NCI-H2171 treated with DMSO at 0.1 percent for 48 hours (cell line): ENCODE results near the gene MLXIPL.
"Not testable (repeated sequence)": the region's sequence is repeated elsewhere in the genome, so short reads cannot be mapped to it uniquely, and the experiment has no call there.

Source experiments
- DNase-seq: peaks from one replicate; lab custom pipeline; 2025; lab: John Stamatoyannopoulos, UW

The MLXIPL gene

GRCh38 chr7:73581006-73581405 is 43.3 kb downstream of the MLXIPL start:
- DNase-seq = not testable (repeated sequence)

GRCh38 chr7:73578342-73579128 is 45.8 kb downstream of the MLXIPL start, which contains the start of gene TBL2:
Gene TBL2 (minus strand): TSS chr7:73578579. CDS start chr7:73578549, 30 bp downstream.
- peak; percentile 99 for DNase-seq

GRCh38 chr7:73577627-73578341 is 46.5 kb downstream of the MLXIPL start:
- no peak for DNase-seq

GRCh38 chr7:73573791-73574190 is 50.5 kb downstream of the MLXIPL start:
- DNase-seq = no peak

GRCh38 chr7:73573276-73573675 is 51.0 kb downstream of the MLXIPL start:
- no peak for DNase-seq

GRCh38 chr7:73572767-73573186 is 51.5 kb downstream of the MLXIPL start:
- no peak for DNase-seq

GRCh38 chr7:73570977-73571376 is 53.3 kb downstream of the MLXIPL start:
- DNase-seq = no peak

- DNase-seq = no peak
Observed at GRCh38 chr7:73570521-73570920, 53.8 kb downstream of the MLXIPL start.

- DNase-seq = no peak
Observed at GRCh38 chr7:73569042-73569608, 55.2 kb downstream of the MLXIPL start.

- no peak for DNase-seq
Observed at GRCh38 chr7:73567846-73568685, 56.3 kb downstream of the MLXIPL start.

GRCh38 chr7:73567140-73567539 is 57.2 kb downstream of the MLXIPL start:
- no peak for DNase-seq

GRCh38 chr7:73566431-73566830 is 57.9 kb downstream of the MLXIPL start:
- DNase-seq = not testable (repeated sequence)

- no peak for DNase-seq
Observed at GRCh38 chr7:73565675-73566340, 58.5 kb downstream of the MLXIPL start.

GRCh38 chr7:73560109-73560835 is 64.0 kb downstream of the MLXIPL start:
- peak; percentile 66 for DNase-seq

- DNase-seq = peak; percentile 63
Observed at GRCh38 chr7:73557397-73558257, 66.7 kb downstream of the MLXIPL start, which contains the start of gene BCL7B. Gene BCL7B (minus strand): TSS chr7:73557690. CDS start chr7:73557578, 112 bp downstream.

GRCh38 chr7:73557108-73557396 is 67.3 kb downstream of the MLXIPL start:
- peak; percentile 89 for DNase-seq

GRCh38 chr7:73556208-73557107 is 67.9 kb downstream of the MLXIPL start:
- no peak for DNase-seq

GRCh38 chr7:73555411-73555982 is 68.8 kb downstream of the MLXIPL start:
- DNase-seq = no peak
